BE2C (cell line): ENCODE results near the gene SOX11.

Source experiments
- DNase-seq: peaks from one replicate; pipeline ENCODE4 v3.0.0-alpha.2; 2020
- H3K27me3 ChIP-seq: fragments of 250-450 bp; sonication (Bioruptor Pico); 2 replicates; pipeline ENCODE4 v1.5.1; 2020; ENCODE audit warnings: mild to moderate bottlenecking
- H3K36me3 ChIP-seq: fragments of 250-450 bp; sonication (Bioruptor Pico); 2 replicates; pipeline ENCODE4 v1.5.1; 2020; ENCODE audit warnings: mild to moderate bottlenecking
- H3K4me1 ChIP-seq: fragments of 250-450 bp; sonication (Bioruptor Pico); 2 replicates; pipeline ENCODE4 v1.5.1; 2020
- H3K4me3 ChIP-seq: 2 replicates; pipeline ENCODE4 v1.5.1; 2011; ENCODE audit warnings: low read depth, low read length
- H3K9me3 ChIP-seq: fragments of 250-450 bp; sonication (Bioruptor Pico); 2 replicates; pipeline ENCODE4 v1.5.1; 2020
- TF ChIP-seq, protein P1 (sequence below): IDR thresholded peaks from 2 replicates; pipeline ENCODE4 v1.5.1; 2012; ENCODE audit warnings: mild to moderate bottlenecking, low read depth, low read length

The SOX11 gene

GRCh38 chr2:5674026-5674340, 18.2 kb upstream of the SOX11 start:
- no peaks in the 10 kb centered on the region for H3K36me3 ChIP-seq
- no peaks in the 10 kb centered on the region for H3K9me3 ChIP-seq
- H3K27me3 ChIP-seq = peaks cover 12% of the 10 kb centered on the region
- H3K4me1 ChIP-seq = no peaks in the 10 kb centered on the region
- no peak for DNase-seq
- TF ChIP-seq, protein P1, sequence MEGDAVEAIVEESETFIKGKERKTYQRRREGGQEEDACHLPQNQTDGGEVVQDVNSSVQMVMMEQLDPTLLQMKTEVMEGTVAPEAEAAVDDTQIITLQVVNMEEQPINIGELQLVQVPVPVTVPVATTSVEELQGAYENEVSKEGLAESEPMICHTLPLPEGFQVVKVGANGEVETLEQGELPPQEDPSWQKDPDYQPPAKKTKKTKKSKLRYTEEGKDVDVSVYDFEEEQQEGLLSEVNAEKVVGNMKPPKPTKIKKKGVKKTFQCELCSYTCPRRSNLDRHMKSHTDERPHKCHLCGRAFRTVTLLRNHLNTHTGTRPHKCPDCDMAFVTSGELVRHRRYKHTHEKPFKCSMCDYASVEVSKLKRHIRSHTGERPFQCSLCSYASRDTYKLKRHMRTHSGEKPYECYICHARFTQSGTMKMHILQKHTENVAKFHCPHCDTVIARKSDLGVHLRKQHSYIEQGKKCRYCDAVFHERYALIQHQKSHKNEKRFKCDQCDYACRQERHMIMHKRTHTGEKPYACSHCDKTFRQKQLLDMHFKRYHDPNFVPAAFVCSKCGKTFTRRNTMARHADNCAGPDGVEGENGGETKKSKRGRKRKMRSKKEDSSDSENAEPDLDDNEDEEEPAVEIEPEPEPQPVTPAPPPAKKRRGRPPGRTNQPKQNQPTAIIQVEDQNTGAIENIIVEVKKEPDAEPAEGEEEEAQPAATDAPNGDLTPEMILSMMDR = no peak
- no peak overlapping the region for H3K4me3 ChIP-seq

GRCh38 chr2:5677133-5677532, 15.1 kb upstream of the SOX11 start:
- peaks cover 12% of the 10 kb centered on the region for H3K27me3 ChIP-seq
- no peak overlapping the region for H3K4me3 ChIP-seq
- DNase-seq = no peak
- H3K9me3 ChIP-seq = no peaks in the 10 kb centered on the region
- no peaks in the 10 kb centered on the region for H3K4me1 ChIP-seq
- TF ChIP-seq, protein P1 = no peak
- H3K36me3 ChIP-seq = no peaks in the 10 kb centered on the region

GRCh38 chr2:5683471-5683870, 8.7 kb upstream of the SOX11 start:
- TF ChIP-seq, protein P1 = no peak
- no peaks in the 10 kb centered on the region for H3K4me1 ChIP-seq
- no peak overlapping the region for H3K4me3 ChIP-seq
- no peaks in the 10 kb centered on the region for H3K36me3 ChIP-seq
- no peaks in the 10 kb centered on the region for H3K9me3 ChIP-seq
- no peak for DNase-seq
- H3K27me3 ChIP-seq = no peaks in the 10 kb centered on the region

DNA sequence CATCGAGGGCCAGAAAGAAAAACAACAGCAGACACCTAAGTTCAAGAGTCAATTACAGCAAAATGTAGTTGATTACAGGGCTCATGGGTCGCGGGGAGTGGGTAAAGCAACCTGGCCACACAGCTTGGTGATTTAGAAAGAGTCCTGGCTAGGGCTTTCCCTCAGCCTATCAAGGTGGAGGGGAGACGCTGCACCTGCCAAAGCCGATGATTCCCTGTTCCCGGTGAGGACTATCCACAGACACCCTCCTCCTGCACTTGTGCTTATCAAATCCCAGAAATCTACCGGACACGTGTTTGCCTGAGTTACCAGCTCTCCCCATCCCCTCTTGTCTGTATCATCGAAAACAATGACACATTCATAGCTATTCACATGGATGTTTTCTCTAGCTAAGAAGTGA, 7.0 kb upstream of the SOX11 start:
- peaks cover 9% of the 10 kb centered on the region for H3K27me3 ChIP-seq
- H3K9me3 ChIP-seq = no peaks in the 10 kb centered on the region
- no peaks in the 10 kb centered on the region for H3K4me1 ChIP-seq
- TF ChIP-seq, protein P1 = no peak
- no peak overlapping the region for H3K4me3 ChIP-seq
- H3K36me3 ChIP-seq = no peaks in the 10 kb centered on the region
- DNase-seq = no peak

GRCh38 chr2:5686068-5686467, 6.1 kb upstream of the SOX11 start:
- no peak for DNase-seq
- H3K4me1 ChIP-seq = no peaks in the 10 kb centered on the region
- peaks cover 15% of the 10 kb centered on the region for H3K27me3 ChIP-seq
- TF ChIP-seq, protein P1 = no peak
- no peak overlapping the region for H3K4me3 ChIP-seq
- no peaks in the 10 kb centered on the region for H3K36me3 ChIP-seq
- H3K9me3 ChIP-seq = no peaks in the 10 kb centered on the region

- TF ChIP-seq, protein P1 = no peak
- DNase-seq = no peak
- Histone ChIP-seq H3K4me3 (no peak overlapping the region), H3K27me3 (peaks cover 18% of the 10 kb centered on the region), H3K9me3 (no peaks in the 10 kb centered on the region), H3K36me3 (no peaks in the 10 kb centered on the region), H3K4me1 (no peaks in the 10 kb centered on the region)
These were observed 5.6 kb upstream of the SOX11 start for GRCh38 chr2:5686536-5686935.
